Activated naive CD4-positive, alpha-beta T cell treated with anti-CD3 and anti-CD28 coated beads, Interleukin-2, amount 50 U/mL, for 24 hours (primary cell): ENCODE data around the gene ZNF669.

ENCODE experiments used
- H3K27ac Mint-ChIP-seq: one replicate; pipeline ENCODE4 v1.8.0; 2021; ENCODE audit warnings: mild to moderate bottlenecking, mixed read lengths
- H3K27me3 Mint-ChIP-seq: one replicate; pipeline ENCODE4 v1.8.0; 2021; ENCODE audit warnings: mixed read lengths
- H3K36me3 Mint-ChIP-seq: one replicate; pipeline ENCODE4 v1.8.0; 2021; ENCODE audit warnings: mixed read lengths
- H3K4me1 Mint-ChIP-seq: one replicate; pipeline ENCODE4 v1.8.0; 2021; ENCODE audit warnings: mixed read lengths
- H3K4me3 Mint-ChIP-seq: one replicate; pipeline ENCODE4 v1.8.0; 2021; ENCODE audit warnings: mild to moderate bottlenecking, mixed read lengths
- H3K9me3 Mint-ChIP-seq: one replicate; pipeline ENCODE4 v1.8.0; 2021; ENCODE audit warnings: mixed read lengths

Gene ZNF669

GRCh38 chr1:247090455-247090854, 13.7 kb downstream of the ZNF669 start:
- Mint-ChIP-seq H3K36me3 (peaks cover 3% of the 10 kb centered on the region), H3K27me3 (no peaks in the 10 kb centered on the region), H3K4me3 (no peak overlapping the region), H3K27ac (no peak overlapping the region), H3K4me1 (no peaks in the 10 kb centered on the region), H3K9me3 (no peaks in the 10 kb centered on the region)

- Mint-ChIP-seq H3K27me3 (no peaks in the 10 kb centered on the region), H3K4me3 (no peak overlapping the region), H3K27ac (no peak overlapping the region), H3K36me3 (peaks cover 3% of the 10 kb centered on the region), H3K4me1 (no peaks in the 10 kb centered on the region), H3K9me3 (no peaks in the 10 kb centered on the region)
Observed at GRCh38 chr1:247089616-247090375, 14.4 kb downstream of the ZNF669 start.

- H3K9me3 Mint-ChIP-seq, result no peaks in the 10 kb centered on the region
- H3K4me1 Mint-ChIP-seq, result no peaks in the 10 kb centered on the region
- H3K36me3 Mint-ChIP-seq, result peaks cover 3% of the 10 kb centered on the region
- H3K4me3 Mint-ChIP-seq, result no peak overlapping the region
- H3K27ac Mint-ChIP-seq, result no peak overlapping the region
- no peaks in the 10 kb centered on the region for H3K27me3 Mint-ChIP-seq
Observed at GRCh38 chr1:247088967-247089366, 15.2 kb downstream of the ZNF669 start.

- Mint-ChIP-seq H3K27me3 (peaks cover 4% of the 10 kb centered on the region), H3K36me3 (peaks cover 2% of the 10 kb centered on the region), H3K9me3 (no peaks in the 10 kb centered on the region), H3K27ac (no peak overlapping the region), H3K4me3 (no peak overlapping the region), H3K4me1 (no peaks in the 10 kb centered on the region)
Observed at GRCh38 chr1:247087256-247087655, 16.9 kb downstream of the ZNF669 start.

- Mint-ChIP-seq H3K9me3 (no peaks in the 10 kb centered on the region), H3K27me3 (peaks cover 4% of the 10 kb centered on the region), H3K36me3 (no peaks in the 10 kb centered on the region), H3K27ac (no peak overlapping the region), H3K4me1 (no peaks in the 10 kb centered on the region), H3K4me3 (no peak overlapping the region)
Observed at GRCh38 chr1:247085310-247085709, 18.8 kb downstream of the ZNF669 start.

- H3K27ac Mint-ChIP-seq, result peak overlapping the region; percentile 65
- H3K9me3 Mint-ChIP-seq, result no peaks in the 10 kb centered on the region
- H3K36me3 Mint-ChIP-seq, result no peaks in the 10 kb centered on the region
- peaks cover 4% of the 10 kb centered on the region for H3K27me3 Mint-ChIP-seq
- H3K4me1 Mint-ChIP-seq, result peaks cover 2% of the 10 kb centered on the region
- H3K4me3 Mint-ChIP-seq, result no peak overlapping the region
Observed at GRCh38 chr1:247084771-247085170, 19.4 kb downstream of the ZNF669 start.

- Mint-ChIP-seq H3K9me3 (peaks cover 5% of the 10 kb centered on the region), H3K27me3 (peaks cover 4% of the 10 kb centered on the region), H3K4me3 (peak overlapping the region; percentile 96), H3K27ac (no peak overlapping the region), H3K36me3 (peaks cover 7% of the 10 kb centered on the region), H3K4me1 (peaks cover 31% of the 10 kb centered on the region)
Observed at GRCh38 chr1:247079141-247079874, 24.8 kb downstream of the ZNF669 start.

GRCh38 chr1:247078258-247079140, 25.7 kb downstream of the ZNF669 start, which contains the start of gene ZNF670:
Gene ZNF670 (minus strand): TSS chr1:247078811. CDS start chr1:247078596, 215 bp downstream.
- peaks cover 4% of the 10 kb centered on the region for H3K27me3 Mint-ChIP-seq
- peaks cover 31% of the 10 kb centered on the region for H3K4me1 Mint-ChIP-seq
- H3K9me3 Mint-ChIP-seq, result peaks cover 5% of the 10 kb centered on the region
- H3K4me3 Mint-ChIP-seq, result peak within 1 kb of the TSS; percentile 96
- peak within 1 kb of the TSS; percentile 89 for H3K27ac Mint-ChIP-seq
- peaks cover 12% of the 10 kb centered on the region for H3K36me3 Mint-ChIP-seq

- Mint-ChIP-seq H3K4me3 (peak overlapping the region; percentile 96), H3K27ac (peak overlapping the region; percentile 74), H3K9me3 (peaks cover 5% of the 10 kb centered on the region), H3K27me3 (peaks cover 3% of the 10 kb centered on the region), H3K36me3 (peaks cover 14% of the 10 kb centered on the region), H3K4me1 (peaks cover 31% of the 10 kb centered on the region)
Observed at GRCh38 chr1:247077876-247078257, 26.3 kb downstream of the ZNF669 start.

GRCh38 chr1:247077213-247077612, 26.9 kb downstream of the ZNF669 start:
- peaks cover 16% of the 10 kb centered on the region for H3K36me3 Mint-ChIP-seq
- peaks cover 5% of the 10 kb centered on the region for H3K9me3 Mint-ChIP-seq
- H3K27me3 Mint-ChIP-seq, result no peaks in the 10 kb centered on the region
- peak overlapping the region; percentile 96 for H3K4me3 Mint-ChIP-seq
- peak overlapping the region; percentile 74 for H3K27ac Mint-ChIP-seq
- H3K4me1 Mint-ChIP-seq, result peaks cover 31% of the 10 kb centered on the region

- no peaks in the 10 kb centered on the region for H3K27me3 Mint-ChIP-seq
- peaks cover 39% of the 10 kb centered on the region for H3K36me3 Mint-ChIP-seq
- H3K4me1 Mint-ChIP-seq, result peaks cover 3% of the 10 kb centered on the region
- peaks cover 8% of the 10 kb centered on the region for H3K9me3 Mint-ChIP-seq
- H3K27ac Mint-ChIP-seq, result no peak overlapping the region
- no peak overlapping the region for H3K4me3 Mint-ChIP-seq
Observed at GRCh38 chr1:247070645-247071044, 33.5 kb downstream of the ZNF669 start.

GRCh38 chr1:247064304-247064703, 39.9 kb downstream of the ZNF669 start:
- peaks cover 40% of the 10 kb centered on the region for H3K36me3 Mint-ChIP-seq
- no peak overlapping the region for H3K27ac Mint-ChIP-seq
- H3K4me1 Mint-ChIP-seq, result no peaks in the 10 kb centered on the region
- peaks cover 15% of the 10 kb centered on the region for H3K9me3 Mint-ChIP-seq
- no peak overlapping the region for H3K4me3 Mint-ChIP-seq
- no peaks in the 10 kb centered on the region for H3K27me3 Mint-ChIP-seq

- Mint-ChIP-seq H3K36me3 (peaks cover 53% of the 10 kb centered on the region), H3K27ac (no peak overlapping the region), H3K27me3 (no peaks in the 10 kb centered on the region), H3K4me3 (no peak overlapping the region), H3K4me1 (peaks cover 5% of the 10 kb centered on the region), H3K9me3 (peaks cover 32% of the 10 kb centered on the region)
Observed at GRCh38 chr1:247060771-247061170, 43.4 kb downstream of the ZNF669 start.

GRCh38 chr1:247056071-247056470, 48.1 kb downstream of the ZNF669 start:
- Mint-ChIP-seq H3K4me3 (no peak overlapping the region), H3K4me1 (peaks cover 12% of the 10 kb centered on the region), H3K9me3 (peaks cover 41% of the 10 kb centered on the region), H3K27me3 (no peaks in the 10 kb centered on the region), H3K36me3 (peaks cover 57% of the 10 kb centered on the region), H3K27ac (no peak overlapping the region)

- Mint-ChIP-seq H3K4me1 (peaks cover 12% of the 10 kb centered on the region), H3K9me3 (peaks cover 39% of the 10 kb centered on the region), H3K27ac (no peak overlapping the region), H3K4me3 (no peak overlapping the region), H3K27me3 (no peaks in the 10 kb centered on the region), H3K36me3 (peaks cover 56% of the 10 kb centered on the region)
Observed at GRCh38 chr1:247054992-247055415, 49.2 kb downstream of the ZNF669 start.
